H1 (cell line): ENCODE data around the gene EPHB6. TPM values are rescaled to one million over a fixed set of nuclear protein-coding genes. Genes with fewer than 3 reads are reported as not detected.

ENCODE experiments used
- CBX8 ChIP-seq: fragments of 300-800, 300-1000 bp; sonication (generic); IDR thresholded peaks from 2 replicates; pipeline ENCODE4 v1.7.1; 2016; ENCODE audit warnings: low read depth, low read length, borderline replicate concordance
- EP300 ChIP-seq, 2 experiments: IDR thresholded peaks; 1 replicate in 1 of 2; 2 replicates in 1 of 2; pipeline ENCODE4 v1.6.1; 2011 to 2012; ENCODE audit warnings: low read depth in 2 of 2, low read length in 2 of 2, mild to moderate bottlenecking in 2 of 2, borderline replicate concordance in 1 of 2, inconsistent platforms in 1 of 2, moderate library complexity in 1 of 2
- HDAC2 ChIP-seq, 2 experiments: fragments of 300-600 bp in 1 of 2; sonication (generic) in 1 of 2; IDR thresholded peaks; 2 replicates each; pipeline ENCODE4 v1.6.1; 2011 to 2012; ENCODE audit warnings: low read depth in 2 of 2, low read length in 2 of 2, mild to moderate bottlenecking in 2 of 2, moderate library complexity in 2 of 2, borderline replicate concordance in 1 of 2, inconsistent platforms in 1 of 2
- MAX ChIP-seq: IDR thresholded peaks from 2 replicates; pipeline ENCODE4 v1.6.1; 2012; ENCODE audit warnings: inconsistent platforms
- RXRA ChIP-seq: IDR thresholded peaks from 2 replicates; pipeline ENCODE4 v1.6.1; 2011; ENCODE audit warnings: low read depth, mild to moderate bottlenecking, low read length, moderate library complexity; ENCODE audit not compliant: insufficient read depth
- SIRT6 ChIP-seq: IDR thresholded peaks from one replicate; pipeline ENCODE4 v1.7.1; 2012; ENCODE audit warnings: low read length, inconsistent platforms
- YY1 ChIP-seq: IDR thresholded peaks from 2 replicates; pipeline ENCODE4 v1.6.1; 2011; ENCODE audit warnings: low read depth, mild to moderate bottlenecking, low read length
- polyA plus RNA-seq, 7 experiments: library from polyadenylated mRNA; depleted of rRNA in 3 of 7; stranded (reverse) in 5 of 7; unstranded in 2 of 7; fragments of >200 nt in 5 of 7; fragments of 200-250 nt in 2 of 7; gene quantifications; 1 replicate in 5 of 7; 2 replicates in 1 of 7; 4 replicates in 1 of 7; pipeline versions ENCODE4 v1.2.1 to v1.2.3, GENCODE V29; 2011 to 2013; ENCODE audit warnings: missing spikeins in 2 of 7, mixed read lengths in 2 of 7
- total RNA-seq: library from RNA; stranded (reverse); fragmentation: NEBNext Ultra II Directional; extraction: Animal tissue kit (Norgen Biotek cat#: 25700); gene quantifications from 2 replicates; pipeline ENCODE4 v1.2.1, GENCODE V29; 2021

EPHB6 gene
- total and polyA plus RNA-seq, 2 of the 8 experiments (the other 6 are each of a cell fraction or from before 2014, with no cell fraction given), result 19.7 TPM

- no peak for TF ChIP-seq CBX8
- TF ChIP-seq YY1, result no peak
- no peak for TF ChIP-seq RXRA
- no peak for TF ChIP-seq MAX
- TF ChIP-seq HDAC2 (IDR thresholded peaks at IDR 0.05; ENCODE audit: borderline replicate concordance in 1 of 2, low read depth in 2 of 2, low read length in 2 of 2), result no peak
- no peak for TF ChIP-seq SIRT6
- no peak for TF ChIP-seq EP300 (IDR thresholded peaks at IDR 0.05; ENCODE audit: borderline replicate concordance in 1 of 2, low read depth in 2 of 2, low read length in 2 of 2)
- TF ChIP-seq, all 59 proteins: peak for 0
Measured at GRCh38 chr7:142913051-142913450, 58.2 kb downstream of the EPHB6 start (continued).
